Endodermal cell (in vitro differentiated cells): ENCODE measurements around the gene UPF1. TPM values are rescaled to one million over a fixed set of nuclear protein-coding genes. Genes with fewer than 3 reads are reported as not detected.
"Not testable (repeated sequence)": the region's sequence is repeated elsewhere in the genome, so short reads cannot be mapped to it uniquely, and the experiment has no call there.

Experiments used
- DNase-seq: peaks from one replicate; pipeline ENCODE4 v3.0.0-alpha.2; 2017
- H3K27ac ChIP-seq: 2 replicates; pipeline ENCODE4 v1.5.1; 2013; ENCODE audit warnings: mild to moderate bottlenecking, low read depth, low read length, moderate library complexity
- H3K27me3 ChIP-seq: 2 replicates; pipeline ENCODE4 v1.6.1; 2013; ENCODE audit warnings: mild to moderate bottlenecking, low read length, moderate library complexity; ENCODE audit not compliant: insufficient read depth, control insufficient read depth, poor library complexity, severe bottlenecking
- H3K36me3 ChIP-seq: 2 replicates; pipeline ENCODE4 v1.7.0; 2013; ENCODE audit warnings: mild to moderate bottlenecking, low read length, moderate library complexity; ENCODE audit not compliant: control insufficient read depth, insufficient read depth
- H3K4me1 ChIP-seq: one replicate; pipeline ENCODE4 v1.7.0; 2013; ENCODE audit warnings: low read length; ENCODE audit not compliant: control insufficient read depth, insufficient read depth
- H3K4me3 ChIP-seq: 2 replicates; pipeline ENCODE4 v1.5.1; 2013; ENCODE audit warnings: mild to moderate bottlenecking, low read length, moderate library complexity
- H3K9ac ChIP-seq: 2 replicates; pipeline ENCODE4 v1.6.1; 2013; ENCODE audit warnings: mild to moderate bottlenecking, low read length, moderate library complexity; ENCODE audit not compliant: poor library complexity, severe bottlenecking; ENCODE audit errors: extremely low read depth
- H3K9me3 ChIP-seq: 2 replicates; pipeline ENCODE4 v1.6.1; 2013; ENCODE audit warnings: mild to moderate bottlenecking, low read length, moderate library complexity; ENCODE audit not compliant: control insufficient read depth
- H3K27ac Mint-ChIP-seq: 2 replicates; pipeline ENCODE4 v1.8.0; 2020; ENCODE audit warnings: mixed read lengths
- H3K27me3 Mint-ChIP-seq: 2 replicates; pipeline ENCODE4 v1.8.0; 2021; ENCODE audit warnings: mild to moderate bottlenecking, mixed read lengths; ENCODE audit not compliant: insufficient read depth
- H3K36me3 Mint-ChIP-seq: 2 replicates; pipeline ENCODE4 v1.8.0; 2020; ENCODE audit warnings: low read depth, mixed read lengths
- H3K4me1 Mint-ChIP-seq: 2 replicates; pipeline ENCODE4 v1.8.0; 2020; ENCODE audit warnings: mixed read lengths
- H3K4me3 Mint-ChIP-seq: 2 replicates; pipeline ENCODE4 v1.8.0; 2020; ENCODE audit warnings: mild to moderate bottlenecking, moderate library complexity, mixed read lengths
- H3K9me3 Mint-ChIP-seq: 2 replicates; pipeline ENCODE4 v1.8.0; 2020; ENCODE audit warnings: mild to moderate bottlenecking, mixed read lengths
- CTCF ChIP-seq: fragments of 200-600 bp; sonication (generic); conservative IDR thresholded peaks from 2 replicates; pipeline ENCODE4 v1.5.0; 2021; ENCODE audit warnings: antibody characterized with exemption, mild to moderate bottlenecking
- WGBS, 2 experiments: methylation state at CpG; one replicate each; pipeline versions ENCODE4 v1.1.5 to v1.1.7; 2013; ENCODE audit warnings: missing lambda C conversion rate in 2 of 2, mixed read lengths in 1 of 2; ENCODE audit not compliant: insufficient coverage in 1 of 2, insufficient read length in 1 of 2; 5-methylcytosine and 5-hydroxymethylcytosine counted together
- total RNA-seq, 2 donors: library from RNA; stranded (reverse); fragmentation: NEBNext Ultra II Directional in 1 of 2; extraction: Animal tissue kit (Norgen Biotek cat#: 25700) in 1 of 2; gene quantifications; 2 replicates in 1 of 2; 3 replicates in 1 of 2; pipeline ENCODE4 v1.2.1, GENCODE V29; 2021

The UPF1 gene
- total RNA-seq, 2 donors from 2014 or later: 82.1 to 87.3 TPM

GRCh38 chr19:18899624-18900560 lies 68.1 kb downstream of the UPF1 start:
- no peaks in the 10 kb centered on the region for H3K9me3 Mint-ChIP-seq
- DNase-seq: no peak
- peaks cover 20% of the 10 kb centered on the region for H3K36me3 Mint-ChIP-seq
- H3K27ac Mint-ChIP-seq: no peak overlapping the region
- WGBS, 2 experiments: 94 to 97% methylated on average over 6 to 20 of the region's 20 CpGs
- H3K4me3 Mint-ChIP-seq: no peak overlapping the region
- no peak overlapping the region for H3K9ac ChIP-seq
- no peak for TF ChIP-seq CTCF
- no peak overlapping the region for H3K4me3 ChIP-seq
- H3K4me1 Mint-ChIP-seq: no peaks in the 10 kb centered on the region
- H3K4me1 ChIP-seq: no peaks in the 10 kb centered on the region
- H3K27me3 Mint-ChIP-seq: peaks cover 13% of the 10 kb centered on the region
- no peaks in the 10 kb centered on the region for H3K36me3 ChIP-seq
- H3K9me3 ChIP-seq: no peaks in the 10 kb centered on the region
- no peak overlapping the region for H3K27ac ChIP-seq
- no peaks in the 10 kb centered on the region for H3K27me3 ChIP-seq

- no peaks in the 10 kb centered on the region for H3K9me3 Mint-ChIP-seq
- H3K4me3 ChIP-seq: no peak overlapping the region
- 88 to 98% methylated on average over 10 to 17 of the region's 17 CpGs for WGBS, 2 experiments
- H3K36me3 ChIP-seq: no peaks in the 10 kb centered on the region
- H3K27ac ChIP-seq: no peak overlapping the region
- H3K27me3 ChIP-seq: no peaks in the 10 kb centered on the region
- TF ChIP-seq CTCF: no peak
- no peak for DNase-seq
- H3K9me3 ChIP-seq: no peaks in the 10 kb centered on the region
- H3K9ac ChIP-seq: no peak overlapping the region
- H3K4me1 ChIP-seq: no peaks in the 10 kb centered on the region
- H3K4me3 Mint-ChIP-seq: no peak overlapping the region
- peaks cover 13% of the 10 kb centered on the region for H3K27me3 Mint-ChIP-seq
- H3K36me3 Mint-ChIP-seq: peaks cover 22% of the 10 kb centered on the region
- no peaks in the 10 kb centered on the region for H3K4me1 Mint-ChIP-seq
- H3K27ac Mint-ChIP-seq: no peak overlapping the region
Measured at GRCh38 chr19:18900700-18901481, 69.1 kb downstream of the UPF1 start.

- H3K27ac ChIP-seq: no peak overlapping the region
- H3K4me1 ChIP-seq: no peaks in the 10 kb centered on the region
- Mint-ChIP-seq H3K27ac (no peak overlapping the region), H3K4me3 (no peak overlapping the region), H3K36me3 (peaks cover 26% of the 10 kb centered on the region), H3K27me3 (peaks cover 11% of the 10 kb centered on the region), H3K4me1 (no peaks in the 10 kb centered on the region), H3K9me3 (no peaks in the 10 kb centered on the region)
- no peaks in the 10 kb centered on the region for H3K9me3 ChIP-seq
- 92 to 93% methylated on average over 5 to 7 of the region's 7 CpGs for WGBS, 2 experiments
- H3K36me3 ChIP-seq: peaks cover 5% of the 10 kb centered on the region
- H3K27me3 ChIP-seq: no peaks in the 10 kb centered on the region
- no peak for TF ChIP-seq CTCF
- no peak overlapping the region for H3K4me3 ChIP-seq
- no peak for DNase-seq
- H3K9ac ChIP-seq: no peak overlapping the region
Measured at GRCh38 chr19:18901491-18901890, 69.7 kb downstream of the UPF1 start.

GRCh38 chr19:18902519-18902918 lies 70.8 kb downstream of the UPF1 start:
- not testable (repeated sequence) for DNase-seq, H3K9ac ChIP-seq, H3K9me3 Mint-ChIP-seq, H3K27ac Mint-ChIP-seq, H3K4me1 Mint-ChIP-seq, H3K4me3 ChIP-seq, H3K27me3 Mint-ChIP-seq, H3K9me3 ChIP-seq, H3K27me3 ChIP-seq, H3K4me1 ChIP-seq, H3K27ac ChIP-seq, H3K4me3 Mint-ChIP-seq
- peaks cover 26% of the 10 kb centered on the region for H3K36me3 Mint-ChIP-seq
- WGBS, 2 experiments: 95% methylated on average over 5 of the region's 5 CpGs; no CpG with 5 or more reads in 1 of the 2 experiments
- H3K36me3 ChIP-seq: peaks cover 11% of the 10 kb centered on the region
